T-helper 1 cell (primary cell): Measurements from ENCODE around the gene PGLYRP4.

Experiments
- DNase-seq, 5 donors: peaks; one replicate each; pipeline ENCODE4 v3.0.0-alpha.2; 2012 to 2020

The PGLYRP4 gene

GRCh38 chr1:153374071-153374470, 25.4 kb upstream of the PGLYRP4 start:
- DNase-seq = no peak

GRCh38 chr1:153372571-153372970, 23.9 kb upstream of the PGLYRP4 start:
- DNase-seq = no peak

GRCh38 chr1:153371231-153371630, 22.6 kb upstream of the PGLYRP4 start:
- no peak for DNase-seq

- DNase-seq = no peak
These were observed 21.5 kb upstream of the PGLYRP4 start for GRCh38 chr1:153370146-153370545.

- no peak for DNase-seq
These were observed 19.9 kb upstream of the PGLYRP4 start for GRCh38 chr1:153368495-153368894.

- no peak for DNase-seq
These were observed 18.4 kb upstream of the PGLYRP4 start for GRCh38 chr1:153367090-153367489.

GRCh38 chr1:153366261-153366660, 17.6 kb upstream of the PGLYRP4 start:
- no peak for DNase-seq

- no peak for DNase-seq
These were observed 17.1 kb upstream of the PGLYRP4 start for GRCh38 chr1:153365696-153366095.

GRCh38 chr1:153364766-153365666, 16.4 kb upstream of the PGLYRP4 start:
- DNase-seq = no peak

- DNase-seq = no peak
These were observed 15.5 kb upstream of the PGLYRP4 start for GRCh38 chr1:153364156-153364555.

GRCh38 chr1:153363641-153364040, 15.0 kb upstream of the PGLYRP4 start:
- no peak for DNase-seq

- DNase-seq = no peak
These were observed 13.6 kb upstream of the PGLYRP4 start for GRCh38 chr1:153362187-153362775.

GRCh38 chr1:153361480-153362109, 13.0 kb upstream of the PGLYRP4 start:
- no peak for DNase-seq

- DNase-seq = no peak
These were observed 12.2 kb upstream of the PGLYRP4 start for GRCh38 chr1:153360592-153361479.

GRCh38 chr1:153360190-153360589, 11.5 kb upstream of the PGLYRP4 start:
- DNase-seq = no peak

- no peak for DNase-seq
These were observed 10.6 kb upstream of the PGLYRP4 start for GRCh38 chr1:153359241-153359640.

- no peak for DNase-seq
These were observed 10.0 kb upstream of the PGLYRP4 start for GRCh38 chr1:153358691-153358975.

- DNase-seq = no peak
These were observed 9.4 kb upstream of the PGLYRP4 start, which contains the start of gene S100A9 for GRCh38 chr1:153357853-153358690. Gene S100A9 (plus strand): TSS chr1:153357854. CDS start chr1:153358284, 430 bp downstream.

GRCh38 chr1:153357076-153357852, 8.6 kb upstream of the PGLYRP4 start:
- no peak for DNase-seq

- no peak for DNase-seq
These were observed 7.9 kb upstream of the PGLYRP4 start for GRCh38 chr1:153356392-153357075.
